GM12878 (cell line): ENCODE measurements around the gene RALGDS.

ENCODE experiments used
- E4F1 ChIP-seq: fragments of 450-650 bp; IDR thresholded peaks from 2 replicates; pipeline ENCODE4 v1.6.1; 2018; ENCODE audit warnings: borderline replicate concordance, mild to moderate bottlenecking; ENCODE audit not compliant: partially characterized antibody
- ELK1 ChIP-seq: IDR thresholded peaks from 2 replicates; pipeline ENCODE4 v1.6.1; 2012; ENCODE audit warnings: low read depth, low read length, improper control_type of control experiment
- EP300 ChIP-seq, 2 experiments: fragments of 150-350 bp in 1 of 2; IDR thresholded peaks; 2 replicates each; pipeline ENCODE4 v1.6.1; 2011 to 2012; ENCODE audit warnings: low read depth in 2 of 2, low read length in 2 of 2, borderline replicate concordance in 1 of 2, improper control_type of control experiment in 1 of 2, inconsistent platforms in 1 of 2; ENCODE audit not compliant: control insufficient read depth in 1 of 2
- EZH2 ChIP-seq: IDR thresholded peaks from 2 replicates; pipeline ENCODE4 v1.6.1; 2012; ENCODE audit warnings: low read depth, mild to moderate bottlenecking, control low read depth, inconsistent platforms, low read length, borderline replicate concordance; ENCODE audit not compliant: control insufficient read depth
- JUND ChIP-seq: IDR thresholded peaks from 2 replicates; pipeline ENCODE4 v1.6.1; 2012; ENCODE audit warnings: low read depth, mild to moderate bottlenecking, low read length, improper control_type of control experiment, moderate library complexity
- NR2C2 ChIP-seq: IDR thresholded peaks from 2 replicates; pipeline ENCODE4 v1.6.1; 2011; ENCODE audit warnings: borderline replicate concordance, low read depth; ENCODE audit not compliant: control insufficient read depth, insufficient read length
- POLR2A ChIP-seq: IDR thresholded peaks from 2 replicates; pipeline ENCODE4 v1.6.1; 2011; ENCODE audit warnings: low read depth, mild to moderate bottlenecking, low read length
- POLR2AphosphoS5 ChIP-seq: IDR thresholded peaks from 2 replicates; pipeline ENCODE4 v1.6.1; 2011; ENCODE audit warnings: mild to moderate bottlenecking, low read length, inconsistent platforms
- TAF1 ChIP-seq: IDR thresholded peaks from 2 replicates; pipeline ENCODE4 v1.6.1; 2011; ENCODE audit warnings: mild to moderate bottlenecking, low read depth, low read length, borderline replicate concordance
- TF ChIP-seq, protein P1 (sequence below), 3 experiments: IDR thresholded peaks in 2 of 3; conservative IDR thresholded peaks in 1 of 3; 2 replicates each; pipeline ENCODE4 v1.5.1; 2011; ENCODE audit warnings: low read depth in 3 of 3, low read length in 3 of 3, mild to moderate bottlenecking in 3 of 3, control low read depth in 2 of 3, moderate library complexity in 2 of 3, inconsistent platforms in 1 of 3, mixed read lengths in 1 of 3; ENCODE audit not compliant: control insufficient read depth in 2 of 3, insufficient read depth in 1 of 3; ENCODE audit errors: extremely low read depth in 1 of 3
- TF ChIP-seq, protein P2 (sequence below): IDR thresholded peaks from 2 replicates; pipeline ENCODE4 v1.6.1; 2011; ENCODE audit warnings: low read depth, low read length, improper control_type of control experiment, borderline replicate concordance

- no peak for TF ChIP-seq JUND
- TF ChIP-seq TAF1 = no peak
- TF ChIP-seq, protein P1, sequence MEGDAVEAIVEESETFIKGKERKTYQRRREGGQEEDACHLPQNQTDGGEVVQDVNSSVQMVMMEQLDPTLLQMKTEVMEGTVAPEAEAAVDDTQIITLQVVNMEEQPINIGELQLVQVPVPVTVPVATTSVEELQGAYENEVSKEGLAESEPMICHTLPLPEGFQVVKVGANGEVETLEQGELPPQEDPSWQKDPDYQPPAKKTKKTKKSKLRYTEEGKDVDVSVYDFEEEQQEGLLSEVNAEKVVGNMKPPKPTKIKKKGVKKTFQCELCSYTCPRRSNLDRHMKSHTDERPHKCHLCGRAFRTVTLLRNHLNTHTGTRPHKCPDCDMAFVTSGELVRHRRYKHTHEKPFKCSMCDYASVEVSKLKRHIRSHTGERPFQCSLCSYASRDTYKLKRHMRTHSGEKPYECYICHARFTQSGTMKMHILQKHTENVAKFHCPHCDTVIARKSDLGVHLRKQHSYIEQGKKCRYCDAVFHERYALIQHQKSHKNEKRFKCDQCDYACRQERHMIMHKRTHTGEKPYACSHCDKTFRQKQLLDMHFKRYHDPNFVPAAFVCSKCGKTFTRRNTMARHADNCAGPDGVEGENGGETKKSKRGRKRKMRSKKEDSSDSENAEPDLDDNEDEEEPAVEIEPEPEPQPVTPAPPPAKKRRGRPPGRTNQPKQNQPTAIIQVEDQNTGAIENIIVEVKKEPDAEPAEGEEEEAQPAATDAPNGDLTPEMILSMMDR (IDR thresholded peaks at IDR 0.05 in 2 of 3, conservative IDR thresholded peaks at IDR 0.05 in 1 of 3; ENCODE audit: control insufficient read depth in 2 of 3, extremely low read depth in 1 of 3, insufficient read depth in 1 of 3, low read depth in 3 of 3, low read length in 3 of 3) = no peak
- no peak for TF ChIP-seq POLR2AphosphoS5
- no peak for TF ChIP-seq NR2C2
- TF ChIP-seq EZH2 = no peak
- no peak for TF ChIP-seq POLR2A
- TF ChIP-seq EP300 (IDR thresholded peaks at IDR 0.05; ENCODE audit: borderline replicate concordance in 1 of 2, control insufficient read depth in 1 of 2, low read depth in 2 of 2, low read length in 2 of 2) = no peak
- no peak for TF ChIP-seq E4F1
- TF ChIP-seq, protein P2, sequence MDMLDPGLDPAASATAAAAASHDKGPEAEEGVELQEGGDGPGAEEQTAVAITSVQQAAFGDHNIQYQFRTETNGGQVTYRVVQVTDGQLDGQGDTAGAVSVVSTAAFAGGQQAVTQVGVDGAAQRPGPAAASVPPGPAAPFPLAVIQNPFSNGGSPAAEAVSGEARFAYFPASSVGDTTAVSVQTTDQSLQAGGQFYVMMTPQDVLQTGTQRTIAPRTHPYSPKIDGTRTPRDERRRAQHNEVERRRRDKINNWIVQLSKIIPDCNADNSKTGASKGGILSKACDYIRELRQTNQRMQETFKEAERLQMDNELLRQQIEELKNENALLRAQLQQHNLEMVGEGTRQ = no peak
- TF ChIP-seq ELK1 = no peak
Measured at GRCh38 chr9:133116346-133117231, 4.5 kb downstream of the RALGDS start.
